Keratinocyte (primary cell): ENCODE results near the gene DIAPH3. TPM values are rescaled to one million over a fixed set of nuclear protein-coding genes. Genes with fewer than 3 reads are reported as not detected.

Source experiments
- DNase-seq: peaks from one replicate; pipeline ENCODE4 v3.0.0-alpha.2; 2011; ENCODE audit warnings: low read depth, missing footprints, low spot score
- FAIRE-seq: peaks from 2 replicates; lab custom pipeline; 2011; peaks lifted over from hg19 to GRCh38; lab: Jason Lieb, UNC
- H2AFZ ChIP-seq: 2 replicates; pipeline ENCODE4 v1.6.0; 2012; ENCODE audit warnings: low read length, control low read depth, inconsistent platforms; ENCODE audit not compliant: control insufficient read depth
- H3K27ac ChIP-seq: 2 replicates; pipeline ENCODE4 v1.5.1; 2011; ENCODE audit warnings: low read length; ENCODE audit not compliant: control insufficient read depth, insufficient read depth
- H3K27me3 ChIP-seq: 3 replicates; pipeline ENCODE4 v1.6.0; 2011; ENCODE audit warnings: low read length; ENCODE audit not compliant: control insufficient read depth, insufficient read depth; ENCODE audit errors: extremely low read depth
- H3K36me3 ChIP-seq, 2 experiments: 2 replicates in 1 of 2; 3 replicates in 1 of 2; pipeline ENCODE4 v1.5.1; 2011; ENCODE audit warnings: low read length in 2 of 2, mild to moderate bottlenecking in 1 of 2; ENCODE audit not compliant: control insufficient read depth in 2 of 2, insufficient read depth in 2 of 2; ENCODE audit errors: extremely low read depth in 1 of 2
- H3K4me1 ChIP-seq: 3 replicates; pipeline ENCODE4 v1.5.1; 2011; ENCODE audit warnings: low read length; ENCODE audit not compliant: control insufficient read depth, insufficient read depth; ENCODE audit errors: extremely low read depth
- H3K4me2 ChIP-seq: 3 replicates; pipeline ENCODE4 v1.6.0; 2011; ENCODE audit warnings: low read depth, low read length; ENCODE audit not compliant: control insufficient read depth, insufficient read depth; ENCODE audit errors: extremely low read depth
- H3K4me3 ChIP-seq, 3 experiments: fragments of 200-600 bp in 1 of 3; sonication (generic) in 1 of 3; 2 replicates in 2 of 3; 3 replicates in 1 of 3; pipeline ENCODE4 v1.5.1; 2011 to 2016; ENCODE audit warnings: low read length in 3 of 3, mild to moderate bottlenecking in 3 of 3, control low read depth in 2 of 3, inconsistent platforms in 1 of 3, low read depth in 1 of 3, mixed read lengths in 1 of 3, mixed run types in 1 of 3, moderate library complexity in 1 of 3; ENCODE audit not compliant: control insufficient read depth in 2 of 3, insufficient read depth in 2 of 3; ENCODE audit errors: extremely low read depth in 1 of 3
- H3K79me2 ChIP-seq: 2 replicates; pipeline ENCODE4 v1.6.0; 2012; ENCODE audit warnings: low read length; ENCODE audit not compliant: control insufficient read depth, insufficient read depth
- H3K9ac ChIP-seq: 3 replicates; pipeline ENCODE4 v1.6.0; 2011; ENCODE audit warnings: low read length; ENCODE audit not compliant: control insufficient read depth, insufficient read depth; ENCODE audit errors: extremely low read depth
- H3K9me1 ChIP-seq: 3 replicates; pipeline ENCODE4 v1.6.0; 2011; ENCODE audit warnings: low read length; ENCODE audit not compliant: control insufficient read depth, insufficient read depth; ENCODE audit errors: extremely low read depth
- H3K9me3 ChIP-seq: 2 replicates; pipeline ENCODE4 v1.5.1; 2012; ENCODE audit warnings: low read depth, low read length; ENCODE audit not compliant: control insufficient read depth
- H4K20me1 ChIP-seq: 3 replicates; pipeline ENCODE4 v1.6.0; 2011; ENCODE audit warnings: low read length; ENCODE audit not compliant: control insufficient read depth, insufficient read depth; ENCODE audit errors: extremely low read depth
- CTCF ChIP-seq, 3 experiments: IDR thresholded peaks in 1 of 3; conservative IDR thresholded peaks in 1 of 3; optimal IDR thresholded peaks in 1 of 3; 2 replicates in 2 of 3; 3 replicates in 1 of 3; pipeline versions ENCODE3 to v1.5.1; 2011; ENCODE audit warnings: low read length in 3 of 3, mild to moderate bottlenecking in 3 of 3, moderate library complexity in 2 of 3, control low read depth in 1 of 3, inconsistent platforms in 1 of 3; ENCODE audit not compliant: insufficient read depth in 2 of 3; ENCODE audit errors: extremely low read depth in 1 of 3
- EZH2 ChIP-seq: IDR thresholded peaks from one replicate; pipeline ENCODE4 v1.6.1; 2012; ENCODE audit warnings: inconsistent platforms, mild to moderate bottlenecking, low read length, moderate library complexity
- dilution Hi-C: fragments of 300-500 bp; cut with MboI; formaldehyde crosslinking; loops from one replicate; pipeline ENCODE4 v1.7.0; 2020; ENCODE audit warnings: low sequenced_read_pairs; ENCODE audit not compliant: extremely low pct_ligation_motif_present
- polyA plus RNA-seq, 5 experiments: library from polyadenylated mRNA; depleted of rRNA in 3 of 5; stranded (reverse) in 3 of 5; stranded (forward) in 1 of 5; unstranded in 1 of 5; fragments of >200 nt; gene quantifications; 1 replicate in 1 of 5; 2 replicates in 3 of 5; 3 replicates in 1 of 5; pipeline versions ENCODE4 v1.2.1 to v1.2.3, GENCODE V29; 2011 to 2012; ENCODE audit warnings: missing spikeins in 2 of 5, low read depth in 1 of 5, low replicate concordance in 1 of 5

DIAPH3 gene
- polyA plus RNA-seq, 1 donor (not counting 4 experiments of a cell fraction or from before 2014, with no cell fraction given) = 9.0 TPM

DNA sequence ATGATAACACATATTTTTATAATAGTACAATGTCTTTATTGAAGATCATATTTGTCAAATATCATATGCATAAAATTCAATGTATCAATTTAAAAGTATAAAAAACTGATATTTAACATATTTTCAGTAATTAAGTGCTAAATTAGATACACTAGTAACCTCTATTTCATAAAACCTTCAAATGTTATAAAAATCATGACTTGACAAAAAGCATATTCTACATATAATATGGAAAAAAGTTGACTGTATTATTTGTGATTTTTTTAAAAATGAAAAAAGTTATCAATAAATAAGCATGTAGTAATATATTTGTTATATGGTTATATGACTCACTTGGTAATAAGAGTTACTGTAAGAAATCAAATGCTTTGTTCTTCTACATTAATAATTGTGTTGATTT is 356.9 kb downstream of the DIAPH3 start:
- dilution Hi-C loops = no loop called here
- no peak overlapping the region for H3K9ac ChIP-seq
- H3K9me3 ChIP-seq = no peaks in the 10 kb centered on the region
- DNase-seq (no peak), FAIRE-seq (no peak)
- no peak overlapping the region for H3K4me2 ChIP-seq
- no peaks in the 10 kb centered on the region for H3K79me2 ChIP-seq
- H3K27ac ChIP-seq = no peak overlapping the region
- no peaks in the 10 kb centered on the region for H3K9me1 ChIP-seq
- H3K36me3 ChIP-seq = no peaks in the 10 kb centered on the region
- H3K4me1 ChIP-seq = no peaks in the 10 kb centered on the region
- no peaks in the 10 kb centered on the region for H3K27me3 ChIP-seq
- H3K4me3 ChIP-seq = no peak overlapping the region
- TF ChIP-seq CTCF (optimal IDR thresholded peaks at IDR 0.05 in 1 of 3, IDR thresholded peaks at IDR 0.05 in 1 of 3, conservative IDR thresholded peaks at IDR 0.05 in 1 of 3; ENCODE audit: extremely low read depth in 1 of 3, insufficient read depth in 2 of 3, low read length in 3 of 3) = no peak
- no peak for TF ChIP-seq EZH2
- no peak overlapping the region for H2AFZ ChIP-seq
- H4K20me1 ChIP-seq = no peaks in the 10 kb centered on the region

GRCh38 chr13:59801107-59801880 is 362.4 kb downstream of the DIAPH3 start:
- TF ChIP-seq EZH2 (no peak), CTCF (optimal IDR thresholded peaks at IDR 0.05 in 1 of 3, IDR thresholded peaks at IDR 0.05 in 1 of 3, conservative IDR thresholded peaks at IDR 0.05 in 1 of 3; ENCODE audit: extremely low read depth in 1 of 3, insufficient read depth in 2 of 3, low read length in 3 of 3) (no peak)
- H3K27me3 ChIP-seq = no peaks in the 10 kb centered on the region
- no peak overlapping the region for H2AFZ ChIP-seq
- H3K36me3 ChIP-seq = no peaks in the 10 kb centered on the region
- FAIRE-seq (no peak), DNase-seq (no peak)
- H3K4me3 ChIP-seq = no peak overlapping the region
- no peaks in the 10 kb centered on the region for H4K20me1 ChIP-seq
- dilution Hi-C loops = no loop called here
- H3K79me2 ChIP-seq = no peaks in the 10 kb centered on the region
- H3K4me1 ChIP-seq = no peaks in the 10 kb centered on the region
- no peak overlapping the region for H3K27ac ChIP-seq
- no peaks in the 10 kb centered on the region for H3K9me1 ChIP-seq
- no peak overlapping the region for H3K4me2 ChIP-seq
- H3K9me3 ChIP-seq = no peaks in the 10 kb centered on the region
- no peak overlapping the region for H3K9ac ChIP-seq
